H1 (cell line): ENCODE data around the gene ELP1. TPM values are rescaled to one million over a fixed set of nuclear protein-coding genes. Genes with fewer than 3 reads are reported as not detected.

Source experiments
- GTF2F1 ChIP-seq: IDR thresholded peaks from 2 replicates; pipeline ENCODE4 v1.6.1; 2012; ENCODE audit warnings: low read depth, low read length, improper control_type of control experiment, borderline replicate concordance
- SAP30 ChIP-seq: fragments of 300-600 bp; sonication (generic); IDR thresholded peaks from 2 replicates; pipeline ENCODE4 v1.7.1; 2012; ENCODE audit warnings: low read length, moderate library complexity, mild to moderate bottlenecking, inconsistent platforms; ENCODE audit not compliant: insufficient read depth, insufficient replicate concordance
- polyA plus RNA-seq, 7 experiments: library from polyadenylated mRNA; depleted of rRNA in 3 of 7; stranded (reverse) in 5 of 7; unstranded in 2 of 7; fragments of >200 nt in 5 of 7; fragments of 200-250 nt in 2 of 7; gene quantifications; 1 replicate in 5 of 7; 2 replicates in 1 of 7; 4 replicates in 1 of 7; pipeline versions ENCODE4 v1.2.1 to v1.2.3, GENCODE V29; 2011 to 2013; ENCODE audit warnings: missing spikeins in 2 of 7, mixed read lengths in 2 of 7
- total RNA-seq: library from RNA; stranded (reverse); fragmentation: NEBNext Ultra II Directional; extraction: Animal tissue kit (Norgen Biotek cat#: 25700); gene quantifications from 2 replicates; pipeline ENCODE4 v1.2.1, GENCODE V29; 2021

The ELP1 gene
- total and polyA plus RNA-seq, 2 of the 8 experiments (the other 6 are each of a cell fraction or from before 2014, with no cell fraction given) = 13.9 to 31.3 TPM

DNA sequence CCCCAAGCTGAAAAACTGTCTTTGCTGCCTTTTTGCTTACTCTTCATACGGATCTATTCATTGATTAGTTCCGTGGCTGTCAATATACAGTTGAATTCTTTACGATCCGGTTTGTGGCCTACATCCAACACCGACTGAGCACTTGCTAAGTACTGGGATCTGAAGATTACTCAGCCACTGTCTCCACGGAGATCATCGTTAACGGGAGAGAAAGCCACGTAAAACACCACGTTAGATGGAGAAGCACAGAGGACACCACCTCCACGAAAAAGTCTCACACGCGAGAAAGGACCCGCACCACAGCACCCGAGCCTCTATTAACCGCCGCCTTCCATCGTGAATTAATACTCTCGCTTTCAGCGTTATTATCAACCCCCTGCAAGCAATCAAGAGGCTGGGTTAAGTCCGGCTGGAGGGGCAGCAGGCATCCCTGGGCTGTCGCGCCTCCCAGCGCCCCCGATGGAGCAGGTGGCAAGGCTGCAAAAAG lies 650 bp downstream of the ELP1 start (continued):
- no peak for TF ChIP-seq GTF2F1
- no peak for TF ChIP-seq SAP30
- TF ChIP-seq, all 59 proteins: peak for 0
